Dermis microvascular lymphatic vessel endothelial cell (primary cell): ENCODE results near the gene P2RX1. TPM values are rescaled to one million over a fixed set of nuclear protein-coding genes. Genes with fewer than 3 reads are reported as not detected.
A peak's percentile ranks its signal among the peaks of the same experiment; 100 is the strongest.

Experiments
- DNase-seq, 2 donors: peaks; one replicate each; pipeline versions ENCODE4 v3.0.0 to v3.0.0-alpha.2; 2010; ENCODE audit warnings: low read depth in 2 of 2
- total RNA-seq: library from RNA; depleted of rRNA; stranded (reverse); fragments of >200 nt; gene quantifications from 2 replicates; pipeline ENCODE4 v1.2.1, GENCODE V29; 2014

P2RX1 gene
- total RNA-seq, 1 donor from 2014 or later = not detected

DNA sequence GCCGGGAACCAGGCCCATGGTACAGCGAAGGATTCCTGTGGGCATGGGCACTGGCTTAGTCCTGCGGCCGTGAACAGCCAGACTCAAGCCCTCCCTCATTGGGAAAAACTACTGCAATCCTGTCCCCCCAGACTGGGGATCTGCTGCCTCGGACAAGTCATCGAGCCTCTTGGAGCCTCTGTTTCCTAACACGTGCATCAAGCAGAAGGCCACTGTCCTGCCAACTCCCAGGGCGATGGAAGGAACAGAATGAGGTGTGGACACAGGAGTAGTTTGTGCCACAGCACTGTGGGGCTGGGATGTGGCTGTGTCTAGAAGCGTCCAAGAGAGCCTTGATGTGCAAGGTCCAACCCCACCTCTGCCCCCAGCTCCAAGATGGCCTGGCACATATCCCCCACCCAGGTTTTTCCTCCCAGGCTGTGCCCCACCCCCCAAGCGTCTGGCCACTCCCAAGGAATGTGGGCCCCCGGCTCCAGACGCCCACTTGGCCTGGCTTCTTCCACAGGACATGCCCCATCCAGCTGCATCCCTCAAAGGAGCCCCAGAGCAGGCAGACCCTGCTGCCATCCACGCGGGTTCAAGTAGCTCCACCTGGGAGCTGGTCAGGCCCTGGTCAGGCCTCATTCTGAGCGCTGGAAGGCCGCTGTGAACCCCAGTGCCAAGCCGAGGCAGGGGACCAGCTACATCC, 26.8 kb downstream of the P2RX1 start:
- DNase-seq = no peak

DNA sequence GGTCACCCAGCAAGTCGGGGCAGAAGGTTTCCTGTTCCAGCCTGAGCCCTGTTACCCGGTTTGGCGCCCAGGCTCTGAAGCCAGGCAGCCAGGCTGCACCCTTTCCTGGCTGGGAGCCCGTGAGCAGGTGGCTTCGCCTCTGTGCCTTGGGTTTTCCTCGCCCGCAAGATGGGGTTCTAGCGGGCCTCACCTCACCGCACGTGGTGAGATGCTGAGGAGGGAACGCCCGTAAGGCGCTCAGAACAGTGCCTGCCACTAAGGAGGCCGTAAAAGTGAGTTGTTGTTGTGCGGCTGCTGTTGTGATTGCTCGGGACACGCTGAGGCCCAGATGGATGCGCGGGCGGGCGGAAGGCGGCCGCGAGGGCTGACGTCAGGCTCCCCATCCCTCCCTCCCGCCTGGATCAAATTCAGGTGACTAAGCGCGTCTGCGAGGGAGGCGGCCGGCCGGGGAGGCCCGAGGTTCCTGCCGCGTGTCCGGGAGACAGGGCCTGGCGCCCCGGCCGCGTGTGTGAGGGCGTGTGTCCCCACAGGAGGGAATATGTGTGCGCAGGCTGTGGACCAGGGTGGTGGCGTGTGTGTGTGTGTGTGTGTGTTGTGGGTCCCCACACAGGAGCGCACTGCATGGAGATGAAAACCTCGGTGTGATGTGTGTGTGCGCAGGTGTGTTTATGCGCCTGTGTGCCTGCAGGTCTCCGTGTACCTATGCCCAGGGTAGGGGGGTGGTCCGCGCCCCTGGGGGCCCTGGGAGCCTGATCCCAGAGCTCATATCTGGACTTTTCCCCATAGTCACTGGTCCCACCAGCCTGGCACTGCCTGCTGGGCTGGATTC, 27.7 kb downstream of the P2RX1 start:
- peak; percentile 51 to 93 for DNase-seq

DNA sequence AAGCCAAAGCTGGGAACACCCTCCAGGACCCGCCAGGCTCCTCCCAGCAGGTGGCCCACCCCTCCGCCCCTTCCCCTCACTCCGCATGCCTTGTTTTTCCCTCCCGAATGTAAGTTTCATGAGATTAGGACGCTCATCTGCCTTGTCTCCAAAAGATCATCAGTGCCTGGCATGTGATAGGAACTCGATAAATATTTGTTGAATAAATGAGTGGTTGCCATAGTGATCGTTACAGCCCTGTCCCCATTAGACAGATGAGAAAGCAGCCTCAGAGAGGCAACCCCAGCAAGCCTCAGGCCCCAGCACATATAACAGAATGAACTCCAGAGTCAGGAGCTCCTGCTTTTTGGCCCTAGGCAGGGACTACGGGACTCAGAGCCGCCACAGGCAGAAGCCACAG, 28.5 kb downstream of the P2RX1 start:
- peak in 1 of 2 donors; percentile 33 for DNase-seq

DNA sequence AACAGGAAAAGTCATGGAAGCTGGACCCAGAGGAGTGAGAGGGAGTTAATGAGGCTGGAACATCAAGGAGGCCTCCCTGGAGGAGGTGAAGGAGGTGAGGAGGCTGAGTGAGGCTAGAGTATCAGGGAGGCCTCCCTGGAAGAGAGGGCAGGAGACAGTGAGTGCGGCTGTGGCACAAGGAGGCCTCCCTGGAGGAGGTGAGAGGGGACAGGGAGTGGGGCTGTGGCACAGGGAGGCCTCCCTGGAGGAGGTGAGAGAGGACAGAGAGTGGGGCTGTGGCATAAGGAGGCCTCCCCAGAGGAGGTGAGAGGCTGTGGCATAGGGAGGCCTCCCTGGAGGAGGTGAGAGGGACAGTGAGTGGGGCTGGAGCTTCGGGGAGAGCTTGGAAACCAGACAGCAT, 28.9 kb downstream of the P2RX1 start:
- no peak for DNase-seq

DNA sequence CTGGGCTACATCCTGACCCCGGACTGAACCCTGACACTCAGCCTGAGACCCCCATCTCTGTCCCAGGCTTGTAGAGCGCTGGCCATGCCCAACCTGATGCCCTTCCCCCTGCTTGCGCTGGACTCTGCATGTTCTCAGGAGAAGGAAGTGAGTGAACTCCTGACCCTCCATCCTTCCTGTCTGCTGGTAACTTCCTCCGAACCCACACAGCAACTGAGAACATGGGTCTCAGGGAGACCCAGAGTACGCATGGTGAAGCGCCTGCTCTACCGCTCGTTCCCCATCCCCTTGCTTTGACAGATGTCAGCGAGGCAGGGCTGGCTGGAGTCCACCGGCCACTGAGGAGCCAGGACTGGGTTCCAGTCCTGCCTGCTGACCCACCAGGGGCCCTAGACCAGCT, 29.5 kb downstream of the P2RX1 start:
- DNase-seq = peak in 1 of 2 donors; percentile 27

DNA sequence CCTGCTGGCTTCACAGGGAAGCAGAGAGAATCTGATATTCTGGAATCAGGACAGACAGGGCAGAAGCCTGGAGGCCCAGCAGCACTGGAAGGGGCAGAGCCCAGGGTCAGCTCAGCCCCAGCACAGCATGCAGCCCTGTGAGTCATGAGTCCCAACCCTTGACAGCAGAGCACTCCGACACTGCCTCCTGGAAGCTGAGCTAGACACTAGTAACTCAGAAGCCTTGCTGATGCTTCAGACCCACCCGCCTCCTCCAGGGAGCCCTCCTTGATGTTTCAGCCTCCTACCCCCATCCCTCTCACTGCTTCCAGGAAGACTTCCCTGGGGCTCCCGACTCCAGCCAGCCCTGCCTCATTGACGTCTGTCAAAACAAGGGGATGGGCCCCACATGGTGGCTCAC, 30.3 kb downstream of the P2RX1 start:
- DNase-seq = peak in 1 of 2 donors; percentile 53

DNA sequence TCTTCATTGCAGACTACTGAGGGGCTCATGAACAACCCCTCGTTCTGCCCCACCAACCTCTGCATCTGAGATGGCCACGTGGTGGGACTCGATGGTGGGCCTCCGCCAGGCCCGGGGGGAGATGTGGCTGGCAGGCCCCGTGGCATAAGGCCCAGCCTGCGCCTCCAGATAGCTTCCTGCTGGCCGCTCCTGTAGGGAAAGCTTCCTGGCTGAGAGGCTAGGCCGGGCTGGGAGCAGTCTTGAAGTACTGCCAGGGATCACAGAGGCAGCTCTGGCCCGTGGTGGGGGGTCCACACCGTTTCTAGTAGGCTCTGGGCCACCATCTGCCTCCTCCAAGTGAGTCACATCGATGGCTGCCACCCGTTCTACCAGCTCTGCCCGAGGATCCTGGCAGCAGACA, 31.0 kb downstream of the P2RX1 start:
- peak in 1 of 2 donors; percentile 42 for DNase-seq

DNA sequence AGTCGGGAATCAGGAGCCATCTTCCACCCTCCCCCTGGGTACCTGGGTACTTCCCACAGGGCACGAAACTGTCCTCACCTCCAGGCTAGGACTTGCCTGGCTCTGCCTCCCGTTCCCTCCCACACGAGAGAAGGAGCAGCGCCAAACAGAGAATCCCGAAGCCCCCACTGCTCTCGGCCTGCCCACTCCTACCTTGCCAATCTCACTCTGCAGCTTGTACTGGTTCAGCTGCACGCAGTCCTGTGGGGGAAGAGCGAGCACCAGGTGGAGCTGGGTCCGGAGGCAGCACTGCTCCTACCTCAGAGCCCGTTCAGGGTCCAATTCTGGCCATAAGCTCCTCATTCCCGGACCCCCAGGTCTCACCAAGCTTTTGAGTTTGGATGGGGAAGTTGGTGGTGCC, 32.1 kb downstream of the P2RX1 start:
- no peak for DNase-seq

DNA sequence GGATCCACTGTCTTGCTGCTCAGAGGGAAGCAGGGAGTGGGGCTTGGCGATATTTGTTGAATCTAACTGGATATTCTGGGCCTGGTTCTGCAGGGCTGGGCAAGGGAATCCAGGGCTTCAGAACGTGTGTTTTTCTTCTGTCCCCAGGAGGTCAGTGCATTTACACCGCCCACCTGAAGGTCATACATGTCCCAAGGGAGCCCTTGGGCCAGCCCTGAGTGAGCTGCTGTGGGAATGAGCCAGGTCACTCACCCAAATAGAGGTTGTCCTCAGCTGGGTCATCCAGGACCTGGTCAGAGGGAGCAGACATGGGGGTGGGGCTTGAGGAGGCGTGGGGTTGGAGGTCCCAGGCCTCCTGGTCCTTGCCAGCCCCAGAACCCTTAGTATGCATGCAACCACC, 34.0 kb downstream of the P2RX1 start:
- DNase-seq = no peak

DNA sequence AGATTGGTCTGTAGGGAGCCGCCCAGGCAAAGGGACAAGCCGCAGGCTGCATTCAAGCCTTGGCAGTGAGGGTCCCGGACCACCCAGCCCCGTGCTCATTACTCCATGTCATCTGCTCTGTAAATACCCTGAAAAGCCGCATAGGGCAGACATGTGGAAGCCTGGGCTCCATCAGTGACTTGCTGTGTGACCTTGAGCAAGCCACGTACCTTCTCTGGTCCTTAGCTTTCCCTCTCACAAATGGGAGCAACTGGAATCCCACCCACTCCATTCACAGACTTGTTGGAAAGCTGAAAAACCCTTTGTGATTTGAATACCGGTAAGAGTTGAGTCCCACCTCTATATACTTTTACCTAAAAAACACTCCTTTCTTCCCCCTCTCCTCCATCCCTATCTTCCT, 35.3 kb downstream of the P2RX1 start:
- DNase-seq = no peak

DNA sequence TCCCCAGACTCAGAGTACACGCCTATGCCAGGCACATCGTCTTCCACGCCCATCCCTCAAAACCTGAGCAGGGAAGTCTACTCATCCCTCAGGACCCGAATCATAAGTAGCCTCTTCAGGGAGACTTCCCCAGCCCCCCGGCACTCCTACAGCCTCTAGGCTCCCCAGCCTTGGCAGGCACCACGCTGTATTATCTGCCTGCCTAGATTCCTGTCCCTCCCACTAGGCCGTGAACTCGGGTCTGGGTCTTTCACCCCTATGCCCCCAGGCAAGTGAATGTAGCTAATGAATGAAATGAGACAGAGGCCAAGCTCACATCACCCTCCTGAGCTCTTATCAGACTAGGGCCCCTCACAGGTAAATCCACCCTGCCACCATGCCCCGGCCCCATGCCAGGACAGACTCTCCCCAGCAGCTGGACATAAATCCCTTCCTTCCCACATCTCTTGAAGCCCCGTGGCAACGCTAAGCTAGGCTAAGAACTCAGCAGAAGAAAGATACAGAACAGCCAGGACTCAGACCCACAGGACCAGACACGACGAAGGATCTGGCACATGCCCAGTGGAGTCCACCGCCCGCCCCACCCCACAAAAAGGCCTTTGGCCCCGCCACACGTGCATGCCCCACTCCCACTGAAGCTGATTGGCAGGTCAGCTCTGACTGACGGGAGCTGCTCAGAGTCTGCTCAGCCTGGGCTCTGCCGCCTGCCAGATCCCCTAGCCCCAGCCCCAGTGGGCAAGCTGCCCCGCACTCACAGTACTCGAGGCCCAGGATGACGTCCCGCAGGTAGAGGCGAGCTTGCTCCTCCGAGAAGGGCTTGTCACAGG, 36.5 kb downstream of the P2RX1 start:
- no peak for DNase-seq

DNA sequence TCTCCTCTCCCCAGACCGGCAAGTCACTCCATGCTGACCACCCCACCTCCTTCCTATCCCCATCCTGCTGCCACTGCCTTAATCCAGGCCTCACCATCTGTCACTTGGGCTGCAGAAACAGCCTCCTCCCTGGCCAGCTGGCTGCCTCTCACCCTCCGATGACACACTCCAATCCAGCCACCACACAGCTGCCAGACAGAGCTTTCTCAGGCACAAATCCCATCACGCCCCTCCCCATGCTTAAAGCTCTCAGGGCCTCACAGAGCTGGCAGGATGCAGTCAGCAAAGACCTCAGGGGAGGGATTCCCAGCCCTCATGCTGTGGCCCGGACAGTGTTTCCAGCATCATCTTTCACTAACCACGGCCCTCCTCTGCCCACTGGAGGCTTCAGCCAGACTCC, 37.1 kb downstream of the P2RX1 start:
- no peak for DNase-seq

DNA sequence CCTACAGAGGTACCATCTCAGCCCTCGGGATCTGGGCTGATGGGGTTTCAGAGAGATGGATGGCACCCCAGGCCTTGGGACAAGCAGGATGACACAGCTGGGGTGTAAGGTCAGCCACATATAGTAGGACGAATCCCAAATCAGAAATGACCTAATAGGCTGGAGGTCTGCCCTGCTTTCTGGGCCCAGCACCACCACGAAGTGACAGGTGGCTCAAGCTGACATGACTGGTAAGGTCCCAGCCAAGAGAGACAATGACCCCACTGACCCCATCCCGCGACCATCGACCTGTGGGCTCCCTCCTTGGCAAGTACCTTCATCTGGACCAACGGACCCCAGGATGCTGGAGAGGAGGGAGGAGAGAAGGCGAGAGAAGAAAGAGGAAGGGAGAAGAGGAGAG, 39.0 kb downstream of the P2RX1 start:
- DNase-seq = no peak

DNA sequence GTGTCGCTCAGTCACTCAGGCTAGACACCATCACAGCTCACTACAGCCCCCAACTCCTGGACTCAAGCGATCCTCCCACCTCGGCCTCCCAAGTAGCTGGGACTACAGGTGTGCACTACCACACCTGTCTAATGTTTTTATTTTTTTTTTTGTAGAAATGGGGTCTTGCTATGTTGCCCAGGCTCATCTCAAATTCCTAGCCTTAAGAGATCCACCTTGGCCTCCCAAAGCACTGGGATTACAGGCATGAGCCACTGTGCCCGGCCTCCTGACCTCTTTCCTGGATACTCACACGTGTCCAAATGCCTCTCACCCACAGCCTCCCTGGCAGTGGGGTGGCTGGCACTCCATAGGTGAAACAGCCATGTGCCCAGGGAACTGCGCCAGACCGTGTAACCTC, 40.9 kb downstream of the P2RX1 start:
- DNase-seq = no peak

DNA sequence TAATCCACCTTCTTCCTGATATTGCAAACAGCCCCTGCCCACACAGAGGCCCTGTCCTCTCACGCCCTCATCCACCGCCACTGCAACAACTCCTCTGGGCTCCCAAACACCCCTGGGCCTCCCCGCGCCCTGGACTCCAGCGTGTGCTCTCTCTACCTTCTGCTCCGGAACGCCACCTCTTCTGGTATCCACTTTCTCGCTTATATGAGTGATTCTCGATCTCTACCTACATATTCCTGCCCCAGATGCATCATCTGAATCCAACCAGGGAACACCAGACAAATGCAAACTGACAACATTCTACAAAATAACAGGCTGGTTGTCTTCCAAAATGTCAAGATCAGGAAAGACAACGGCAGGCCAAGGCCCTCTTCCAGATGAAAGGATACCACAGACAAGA, 42.4 kb downstream of the P2RX1 start:
- no peak for DNase-seq

DNA sequence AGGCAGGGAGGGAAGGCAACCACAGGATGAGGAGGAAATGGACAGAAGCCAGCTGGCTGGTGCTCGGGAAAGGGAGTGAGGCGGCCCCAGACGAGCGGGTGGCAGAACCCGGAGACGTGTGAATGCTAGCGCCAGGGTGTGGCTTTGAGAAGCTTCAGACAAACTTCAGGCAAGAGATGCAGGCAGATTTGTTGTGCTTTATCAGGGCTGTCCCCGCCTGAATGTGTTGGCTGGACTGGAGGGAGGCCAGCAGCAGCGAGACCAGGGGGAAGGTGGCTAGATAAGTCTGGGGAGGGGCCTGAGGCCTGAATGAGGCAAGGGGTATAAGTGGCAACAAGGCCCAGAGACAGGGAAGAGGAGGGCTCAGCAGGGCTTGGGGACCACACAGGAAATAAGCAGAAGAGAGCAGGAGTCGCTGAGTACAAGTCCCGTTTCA, 45.4 kb downstream of the P2RX1 start:
- peak in 1 of 2 donors; percentile 56 for DNase-seq

DNA sequence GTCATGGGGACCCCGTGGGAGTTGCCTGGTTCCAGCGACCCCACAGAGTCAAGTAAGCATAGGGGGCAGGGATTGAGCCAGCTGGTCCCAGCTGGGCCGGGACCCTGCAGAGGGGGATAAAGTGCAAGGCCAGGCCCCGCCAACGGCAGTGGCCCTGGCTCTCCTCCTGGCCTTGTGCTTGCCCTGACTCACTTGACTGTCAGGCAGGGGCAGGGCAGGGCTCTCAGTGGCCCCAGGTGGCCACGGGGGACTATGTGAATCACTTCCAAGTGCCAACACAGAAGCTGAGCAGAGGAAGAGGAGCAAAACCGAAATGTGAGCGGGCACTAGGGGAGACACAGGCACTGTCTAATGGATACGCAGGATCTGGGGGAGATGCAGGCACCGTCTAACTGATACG, 48.7 kb downstream of the P2RX1 start:
- no peak for DNase-seq

DNA sequence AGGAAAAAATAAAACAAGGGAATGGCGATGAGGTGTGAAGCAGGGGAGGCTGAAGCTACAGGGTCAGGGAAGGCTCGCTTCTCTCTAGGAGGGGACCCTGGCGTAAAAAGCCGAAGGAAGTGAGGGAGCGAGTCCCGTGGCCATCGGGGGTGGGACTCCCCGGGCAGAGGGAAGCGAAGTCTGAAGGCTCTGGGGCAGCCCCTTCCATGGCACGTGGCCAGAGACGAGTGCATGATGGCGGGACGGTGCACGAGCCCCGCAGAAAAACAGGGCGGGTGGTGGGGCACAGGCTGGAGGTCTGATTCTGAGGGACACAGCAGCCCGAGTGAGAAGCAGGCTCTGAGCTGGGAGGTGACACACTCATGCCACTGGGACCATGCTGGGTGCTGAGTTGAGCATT, 49.2 kb downstream of the P2RX1 start:
- no peak for DNase-seq

DNA sequence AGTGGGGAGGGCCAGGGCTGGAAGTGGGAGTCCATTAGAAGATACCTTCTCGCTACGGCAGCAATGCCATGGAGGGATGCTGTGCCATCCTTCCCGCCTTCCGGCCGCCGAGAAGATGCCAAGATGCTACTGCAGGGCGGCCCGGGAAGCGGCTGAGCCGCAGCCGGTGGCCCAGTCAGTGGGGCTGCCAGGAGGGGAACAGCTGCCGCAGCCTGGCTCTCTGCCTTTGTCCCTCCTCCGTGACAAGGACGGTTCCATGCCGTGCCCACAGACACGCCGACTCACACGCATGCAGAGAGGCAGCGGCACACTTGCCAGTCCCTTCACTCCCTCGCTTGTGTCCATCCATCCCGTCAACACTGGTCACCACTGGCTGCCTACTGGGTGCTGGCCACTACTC, 50.0 kb downstream of the P2RX1 start:
- no peak for DNase-seq

DNA sequence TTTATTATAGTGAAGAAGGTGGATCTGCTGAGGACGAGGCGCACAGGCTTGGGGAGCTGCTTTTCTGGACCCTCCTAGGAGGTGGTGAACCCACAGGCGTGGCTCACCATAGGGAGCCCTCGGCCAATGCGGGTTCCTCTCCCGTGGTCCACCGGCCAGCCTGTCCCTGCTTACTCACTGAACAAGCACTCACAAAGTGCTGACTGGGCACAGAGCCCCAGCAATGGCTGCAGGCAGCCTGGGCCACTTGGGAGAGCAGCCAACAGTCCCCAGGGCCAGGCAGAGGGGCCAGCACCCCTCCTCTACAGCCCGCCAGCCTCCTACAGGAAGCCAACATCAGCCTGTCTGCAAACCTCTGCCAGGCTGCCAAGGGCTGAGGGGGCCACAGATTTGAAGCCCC, 51.1 kb downstream of the P2RX1 start:
- DNase-seq = no peak

DNA sequence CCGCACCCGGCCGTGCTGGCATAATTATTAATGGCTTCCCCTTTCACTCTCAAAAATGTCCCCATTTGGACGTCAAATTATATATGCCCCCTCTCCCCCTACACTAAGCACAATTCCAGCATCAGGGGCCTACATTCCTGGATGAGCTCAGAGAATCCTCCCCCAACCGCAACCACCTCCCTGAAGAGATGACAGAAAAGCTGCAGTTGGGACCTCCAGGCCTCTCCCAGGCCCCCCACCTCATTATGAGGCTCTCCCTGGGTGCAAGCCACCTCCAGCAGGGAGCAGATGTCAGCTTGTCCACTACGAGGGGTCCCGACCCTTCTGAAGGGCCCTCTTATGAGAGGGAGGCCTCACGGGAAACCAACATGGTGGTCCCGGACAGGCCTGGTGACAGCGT, 51.7 kb downstream of the P2RX1 start:
- DNase-seq = no peak
